ENCODE data around the gene SLC66A1. TPM values are rescaled to one million over a fixed set of nuclear protein-coding genes. Genes with fewer than 3 reads are reported as not detected.

The SLC66A1 gene
- total RNA-seq, 1 experiment from 2014 or later: 24.0 TPM

GRCh38 chr1:19306941-19307340 lies 5.2 kb upstream of the SLC66A1 start:
- no peak overlapping the region for H3K4me3 Mint-ChIP-seq (ENCODE audit: unreplicated experiment)
- no peak overlapping the region for H3K4me3 ChIP-seq (ENCODE audit: low read depth, low read length)
- no peaks in the 10 kb centered on the region for H3K4me1 ChIP-seq
- H3K9me3 Mint-ChIP-seq (ENCODE audit: unreplicated experiment): no peaks in the 10 kb centered on the region
- peaks cover 1% of the 10 kb centered on the region; the same call in 1 of the 2 replicates for H3K36me3 ChIP-seq (ENCODE audit: control insufficient read depth, insufficient read depth, low read length)
- intact Hi-C loops (cut with micrococcal nuclease; ENCODE audit: unreplicated experiment): no loop called here
- peaks cover 36% of the 10 kb centered on the region for H3K36me3 Mint-ChIP-seq (ENCODE audit: insufficient read depth, unreplicated experiment)
- no peak for DNase-seq
- H3K27me3 Mint-ChIP-seq (ENCODE audit: insufficient read depth, unreplicated experiment): no peaks in the 10 kb centered on the region
- no peaks in the 10 kb centered on the region for H3K9me3 ChIP-seq
- H3K4me1 Mint-ChIP-seq (ENCODE audit: low read depth, unreplicated experiment): peaks cover 8% of the 10 kb centered on the region
- BruUV-seq (replicated peaks): no TSS peak
- CTCF ChIA-PET: interaction anchor here (0.7 kb wide), 1 partner anchor 18 kb away, joined by 4 read pairs; the partner anchor contains the start of gene AKR7A3
- POLR2A ChIA-PET: no interaction called here
- TF ChIP-seq, protein P1, sequence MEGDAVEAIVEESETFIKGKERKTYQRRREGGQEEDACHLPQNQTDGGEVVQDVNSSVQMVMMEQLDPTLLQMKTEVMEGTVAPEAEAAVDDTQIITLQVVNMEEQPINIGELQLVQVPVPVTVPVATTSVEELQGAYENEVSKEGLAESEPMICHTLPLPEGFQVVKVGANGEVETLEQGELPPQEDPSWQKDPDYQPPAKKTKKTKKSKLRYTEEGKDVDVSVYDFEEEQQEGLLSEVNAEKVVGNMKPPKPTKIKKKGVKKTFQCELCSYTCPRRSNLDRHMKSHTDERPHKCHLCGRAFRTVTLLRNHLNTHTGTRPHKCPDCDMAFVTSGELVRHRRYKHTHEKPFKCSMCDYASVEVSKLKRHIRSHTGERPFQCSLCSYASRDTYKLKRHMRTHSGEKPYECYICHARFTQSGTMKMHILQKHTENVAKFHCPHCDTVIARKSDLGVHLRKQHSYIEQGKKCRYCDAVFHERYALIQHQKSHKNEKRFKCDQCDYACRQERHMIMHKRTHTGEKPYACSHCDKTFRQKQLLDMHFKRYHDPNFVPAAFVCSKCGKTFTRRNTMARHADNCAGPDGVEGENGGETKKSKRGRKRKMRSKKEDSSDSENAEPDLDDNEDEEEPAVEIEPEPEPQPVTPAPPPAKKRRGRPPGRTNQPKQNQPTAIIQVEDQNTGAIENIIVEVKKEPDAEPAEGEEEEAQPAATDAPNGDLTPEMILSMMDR (IDR thresholded peaks at IDR 0.05; ENCODE audit: insufficient read depth in 1 of 2, low read depth in 1 of 2, low read length in 1 of 2, severe bottlenecking in 1 of 2, unreplicated experiment in 1 of 2): no peak
- H3K27me3 ChIP-seq (replicated peaks; ENCODE audit: control insufficient read depth, insufficient read depth, low read length): no peaks in the 10 kb centered on the region
- no peak overlapping the region for H3K27ac Mint-ChIP-seq (ENCODE audit: unreplicated experiment)

GRCh38 chr1:19307794-19308508 lies 4.2 kb upstream of the SLC66A1 start:
- H3K9me3 Mint-ChIP-seq (ENCODE audit: unreplicated experiment): no peaks in the 10 kb centered on the region
- no peaks in the 10 kb centered on the region for H3K9me3 ChIP-seq
- H3K4me1 Mint-ChIP-seq (ENCODE audit: low read depth, unreplicated experiment): peaks cover 9% of the 10 kb centered on the region
- POLR2A ChIA-PET: no interaction called here
- no peak for DNase-seq
- H3K27me3 Mint-ChIP-seq (ENCODE audit: insufficient read depth, unreplicated experiment): no peaks in the 10 kb centered on the region
- no peak overlapping the region for H3K4me3 Mint-ChIP-seq (ENCODE audit: unreplicated experiment)
- intact Hi-C loops (cut with micrococcal nuclease; ENCODE audit: unreplicated experiment): no loop called here
- no peak overlapping the region for H3K27ac Mint-ChIP-seq (ENCODE audit: unreplicated experiment)
- H3K4me3 ChIP-seq (ENCODE audit: low read depth, low read length): no peak overlapping the region
- H3K4me1 ChIP-seq: no peaks in the 10 kb centered on the region
- TF ChIP-seq, protein P1 (IDR thresholded peaks at IDR 0.05; ENCODE audit: insufficient read depth in 1 of 2, low read depth in 1 of 2, low read length in 1 of 2, severe bottlenecking in 1 of 2, unreplicated experiment in 1 of 2): no peak
- no peaks in the 10 kb centered on the region for H3K27me3 ChIP-seq (replicated peaks; ENCODE audit: control insufficient read depth, insufficient read depth, low read length)
- H3K36me3 Mint-ChIP-seq (ENCODE audit: insufficient read depth, unreplicated experiment): peaks cover 36% of the 10 kb centered on the region
- BruUV-seq (replicated peaks): no TSS peak
- H3K36me3 ChIP-seq (ENCODE audit: control insufficient read depth, insufficient read depth, low read length): peaks cover 1% of the 10 kb centered on the region; the same call in 1 of the 2 replicates
- CTCF ChIA-PET: no interaction called here

DNA sequence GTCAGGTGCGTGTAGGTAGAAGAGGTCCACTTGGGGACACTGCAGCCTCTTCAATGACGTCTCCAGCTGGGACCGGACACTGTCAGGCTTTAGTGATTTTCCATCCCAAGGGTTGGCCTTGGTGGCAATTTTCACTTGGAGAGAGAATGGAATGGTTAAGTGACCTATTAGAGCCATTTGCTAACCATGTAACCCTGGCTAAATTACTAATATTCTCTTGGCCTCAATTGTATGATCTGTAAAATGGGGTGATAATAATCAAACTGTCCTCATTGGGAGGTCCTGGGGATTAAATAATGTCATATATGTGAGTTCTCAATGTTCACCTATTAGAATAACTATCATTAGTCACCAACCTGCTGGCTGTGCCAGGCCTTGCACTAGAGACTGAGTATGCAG lies 3.6 kb upstream of the SLC66A1 start:
- BruUV-seq (replicated peaks): no TSS peak
- Histone ChIP-seq H3K4me3 (ENCODE audit: low read depth, low read length) (no peak overlapping the region), H3K9me3 (no peaks in the 10 kb centered on the region), H3K27me3 (replicated peaks; ENCODE audit: control insufficient read depth, insufficient read depth, low read length) (no peaks in the 10 kb centered on the region), H3K36me3 (ENCODE audit: control insufficient read depth, insufficient read depth, low read length) (peaks cover under 1% of the 10 kb centered on the region; the same call in 1 of the 2 replicates), H3K4me1 (no peaks in the 10 kb centered on the region)
- ChIA-PET CTCF (no interaction called here), POLR2A (no interaction called here)
- H3K4me3 Mint-ChIP-seq (ENCODE audit: unreplicated experiment): no peak overlapping the region
- peaks cover 15% of the 10 kb centered on the region for H3K4me1 Mint-ChIP-seq (ENCODE audit: low read depth, unreplicated experiment)
- no peaks in the 10 kb centered on the region for H3K9me3 Mint-ChIP-seq (ENCODE audit: unreplicated experiment)
- no peak for DNase-seq
- H3K27me3 Mint-ChIP-seq (ENCODE audit: insufficient read depth, unreplicated experiment): no peaks in the 10 kb centered on the region
- no peak overlapping the region for H3K27ac Mint-ChIP-seq (ENCODE audit: unreplicated experiment)
- intact Hi-C loops (cut with micrococcal nuclease; ENCODE audit: unreplicated experiment): no loop called here
- H3K36me3 Mint-ChIP-seq (ENCODE audit: insufficient read depth, unreplicated experiment): peaks cover 36% of the 10 kb centered on the region
- TF ChIP-seq, protein P1 (IDR thresholded peaks at IDR 0.05; ENCODE audit: insufficient read depth in 1 of 2, low read depth in 1 of 2, low read length in 1 of 2, severe bottlenecking in 1 of 2, unreplicated experiment in 1 of 2): no peak
